ENCODE measurements around the gene FAM181A.

The FAM181A gene

DNA sequence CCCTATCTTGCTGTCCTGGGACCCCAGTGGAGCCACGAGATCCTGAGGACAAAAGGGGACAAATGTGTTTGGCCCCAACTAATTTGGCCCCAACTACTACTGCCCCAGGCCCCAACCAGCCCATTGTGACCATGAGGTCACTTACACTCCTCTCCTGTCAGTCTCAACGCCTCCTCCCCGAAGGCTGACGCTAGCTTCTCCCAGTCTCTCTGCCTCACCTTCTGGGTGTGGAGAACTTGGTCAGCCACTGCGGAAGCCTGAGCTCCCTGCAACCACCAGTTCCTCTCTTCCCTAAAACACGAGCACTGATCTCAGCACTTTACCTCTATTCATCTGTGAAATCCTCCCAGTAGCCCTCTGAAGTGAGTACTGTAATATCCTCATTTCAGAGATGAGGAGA, 13.3 kb downstream of the FAM181A start:
- H3K4me3 ChIP-seq (ENCODE audit: low read depth, low read length) = no peak overlapping the region
- in situ Hi-C loops (cut with HindIII; ENCODE audit: low sequenced_read_pairs) = no loop called here
- no peak for TF ChIP-seq CTCF (IDR thresholded peaks at IDR 0.05; ENCODE audit: low read depth, low read length)
- no peak for DNase-seq (ENCODE audit: low read depth, low spot score)

GRCh38 chr14:93941293-93941910, 14.3 kb downstream of the FAM181A start:
- DNase-seq (ENCODE audit: low read depth, low spot score) = peak; percentile 85

GRCh38 chr14:93943052-93943451, 15.9 kb downstream of the FAM181A start:
- no peak overlapping the region for H3K4me3 ChIP-seq (ENCODE audit: low read depth, low read length)
- in situ Hi-C loops (cut with HindIII; ENCODE audit: low sequenced_read_pairs) = no loop called here
- peak; percentile 80 for DNase-seq (ENCODE audit: low read depth, low spot score)
- TF ChIP-seq CTCF (IDR thresholded peaks at IDR 0.05; ENCODE audit: low read depth, low read length) = no peak

More at GRCh38 chr14:93941293-93941910, 14.3 kb downstream of the FAM181A start:
- in situ Hi-C loops (cut with HindIII; ENCODE audit: low sequenced_read_pairs) = no loop called here
- TF ChIP-seq CTCF (IDR thresholded peaks at IDR 0.05; ENCODE audit: low read depth, low read length) = no peak
- H3K4me3 ChIP-seq (ENCODE audit: low read depth, low read length) = no peak overlapping the region

DNA sequence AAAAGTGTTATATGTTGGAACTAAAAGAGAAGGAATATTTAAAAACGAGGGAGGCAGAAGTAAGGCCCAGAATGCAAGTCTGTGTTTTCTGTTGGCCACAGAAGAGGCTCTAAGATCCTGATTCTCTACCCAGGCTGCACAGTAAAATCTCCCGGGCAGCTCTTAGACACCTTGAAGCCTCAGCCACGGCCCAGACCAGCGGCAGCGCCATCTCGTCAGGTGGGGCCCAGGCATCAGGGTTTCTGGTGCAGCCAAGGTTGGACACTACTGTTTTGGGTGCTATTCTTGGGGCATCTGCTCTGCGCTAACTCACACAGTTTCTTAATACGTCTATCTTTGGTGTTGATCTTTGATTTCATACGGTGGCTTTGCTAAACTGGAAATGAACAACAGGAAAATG, 16.8 kb downstream of the FAM181A start:
- no peak overlapping the region for H3K4me3 ChIP-seq (ENCODE audit: low read depth, low read length)
- DNase-seq (ENCODE audit: low read depth, low spot score) = no peak
- TF ChIP-seq CTCF (IDR thresholded peaks at IDR 0.05; ENCODE audit: low read depth, low read length) = no peak
- in situ Hi-C loops (cut with HindIII; ENCODE audit: low sequenced_read_pairs) = no loop called here

- DNase-seq (ENCODE audit: low read depth, low spot score) = no peak
- H3K4me3 ChIP-seq (ENCODE audit: low read depth, low read length) = no peak overlapping the region
- in situ Hi-C loops (cut with HindIII; ENCODE audit: low sequenced_read_pairs) = no loop called here
- TF ChIP-seq CTCF (IDR thresholded peaks at IDR 0.05; ENCODE audit: low read depth, low read length) = no peak
These were observed 17.4 kb downstream of the FAM181A start for GRCh38 chr14:93944348-93945069.

GRCh38 chr14:93945070-93945399, 17.9 kb downstream of the FAM181A start:
- H3K4me3 ChIP-seq (ENCODE audit: low read depth, low read length) = no peak overlapping the region
- DNase-seq (ENCODE audit: low read depth, low spot score) = no peak
- no peak for TF ChIP-seq CTCF (IDR thresholded peaks at IDR 0.05; ENCODE audit: low read depth, low read length)
- in situ Hi-C loops (cut with HindIII; ENCODE audit: low sequenced_read_pairs) = no loop called here

All from astrocyte of the spinal cord (primary cell).